ENCODE data around the gene NRBF2. TPM values are rescaled to one million over a fixed set of nuclear protein-coding genes. Genes with fewer than 3 reads are reported as not detected.

The NRBF2 gene
- total RNA-seq, 1 donor from 2014 or later: 28.7 TPM

GRCh38 chr10:63129888-63130287, 3.2 kb upstream of the NRBF2 start:
- TF ChIP-seq CTCF (IDR thresholded peaks at IDR 0.05; ENCODE audit: insufficient read depth, low read length, poor library complexity, severe bottlenecking): no peak
- Histone ChIP-seq H3K4me3 (ENCODE audit: low read depth, low read length) (no peak overlapping the region), H3K27me3 (ENCODE audit: control insufficient read depth, insufficient read depth, low read length) (no peaks in the 10 kb centered on the region), H3K36me3 (ENCODE audit: control insufficient read depth, insufficient read depth, low read length) (no peaks in the 10 kb centered on the region)
- no peak for DNase-seq (ENCODE audit: low read depth)

- no peak for DNase-seq (ENCODE audit: low read depth)
- H3K4me3 ChIP-seq (ENCODE audit: low read depth, low read length): no peak overlapping the region
- no peak for TF ChIP-seq CTCF (IDR thresholded peaks at IDR 0.05; ENCODE audit: insufficient read depth, low read length, poor library complexity, severe bottlenecking)
- H3K27me3 ChIP-seq (ENCODE audit: control insufficient read depth, insufficient read depth, low read length): no peaks in the 10 kb centered on the region
- no peaks in the 10 kb centered on the region for H3K36me3 ChIP-seq (ENCODE audit: control insufficient read depth, insufficient read depth, low read length)
These were observed 475 bp upstream of the NRBF2 start for GRCh38 chr10:63132651-63133055.

GRCh38 chr10:63133821-63134557, 861 bp downstream of the NRBF2 start:
- no peaks in the 10 kb centered on the region for H3K27me3 ChIP-seq (ENCODE audit: control insufficient read depth, insufficient read depth, low read length)
- no peak for DNase-seq (ENCODE audit: low read depth)
- TF ChIP-seq CTCF (IDR thresholded peaks at IDR 0.05; ENCODE audit: insufficient read depth, low read length, poor library complexity, severe bottlenecking): no peak
- no peaks in the 10 kb centered on the region for H3K36me3 ChIP-seq (ENCODE audit: control insufficient read depth, insufficient read depth, low read length)
- H3K4me3 ChIP-seq (ENCODE audit: low read depth, low read length): peak overlapping the region; percentile 92

GRCh38 chr10:63137306-63137705, 4.2 kb downstream of the NRBF2 start:
- DNase-seq (ENCODE audit: low read depth): peak; percentile 47
- Histone ChIP-seq H3K36me3 (ENCODE audit: control insufficient read depth, insufficient read depth, low read length) (no peaks in the 10 kb centered on the region), H3K4me3 (ENCODE audit: low read depth, low read length) (no peak overlapping the region), H3K27me3 (ENCODE audit: control insufficient read depth, insufficient read depth, low read length) (no peaks in the 10 kb centered on the region)
- TF ChIP-seq CTCF (IDR thresholded peaks at IDR 0.05; ENCODE audit: insufficient read depth, low read length, poor library complexity, severe bottlenecking): no peak

- no peaks in the 10 kb centered on the region for H3K36me3 ChIP-seq (ENCODE audit: control insufficient read depth, insufficient read depth, low read length)
- H3K27me3 ChIP-seq (ENCODE audit: control insufficient read depth, insufficient read depth, low read length): no peaks in the 10 kb centered on the region
- DNase-seq (ENCODE audit: low read depth): no peak
- no peak overlapping the region for H3K4me3 ChIP-seq (ENCODE audit: low read depth, low read length)
- no peak for TF ChIP-seq CTCF (IDR thresholded peaks at IDR 0.05; ENCODE audit: insufficient read depth, low read length, poor library complexity, severe bottlenecking)
These were observed 6.9 kb downstream of the NRBF2 start for GRCh38 chr10:63140077-63140476.

- DNase-seq (ENCODE audit: low read depth): no peak
- Histone ChIP-seq H3K27me3 (ENCODE audit: control insufficient read depth, insufficient read depth, low read length) (no peaks in the 10 kb centered on the region), H3K36me3 (ENCODE audit: control insufficient read depth, insufficient read depth, low read length) (no peaks in the 10 kb centered on the region), H3K4me3 (ENCODE audit: low read depth, low read length) (no peak overlapping the region)
- TF ChIP-seq CTCF (IDR thresholded peaks at IDR 0.05; ENCODE audit: insufficient read depth, low read length, poor library complexity, severe bottlenecking): no peak
These were observed 9.0 kb downstream of the NRBF2 start for GRCh38 chr10:63142136-63142535.

Data from kidney epithelial cell (primary cell).